Measurements from ENCODE around the gene ROR2. TPM values are rescaled to one million over a fixed set of nuclear protein-coding genes. Genes with fewer than 3 reads are reported as not detected.

Gene ROR2
- polyA plus RNA-seq, 1 experiment, result 9.7 TPM

DNA sequence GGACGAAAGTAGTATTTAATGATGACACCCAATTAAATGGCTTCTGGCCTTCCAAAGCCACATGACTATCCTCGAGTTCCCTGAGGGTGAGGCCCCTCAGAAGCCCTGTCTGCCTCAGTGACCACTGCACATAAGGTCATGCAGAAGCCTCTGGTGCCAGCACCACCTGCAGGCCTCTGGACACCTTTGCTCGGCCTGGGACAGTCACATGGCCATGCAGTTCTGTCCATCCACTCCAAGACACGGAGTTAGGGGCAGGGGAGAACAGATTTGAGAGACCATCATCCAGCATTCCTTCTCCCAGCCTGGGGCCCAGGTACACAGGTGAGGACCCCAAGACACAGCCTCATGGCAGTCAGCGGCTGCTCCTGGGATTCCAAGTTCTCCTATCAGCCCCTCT is 145.0 kb downstream of the ROR2 start:
- no peak overlapping the region for H3K27ac ChIP-seq (ENCODE audit: low read depth, low read length)
- TF ChIP-seq, protein P1, sequence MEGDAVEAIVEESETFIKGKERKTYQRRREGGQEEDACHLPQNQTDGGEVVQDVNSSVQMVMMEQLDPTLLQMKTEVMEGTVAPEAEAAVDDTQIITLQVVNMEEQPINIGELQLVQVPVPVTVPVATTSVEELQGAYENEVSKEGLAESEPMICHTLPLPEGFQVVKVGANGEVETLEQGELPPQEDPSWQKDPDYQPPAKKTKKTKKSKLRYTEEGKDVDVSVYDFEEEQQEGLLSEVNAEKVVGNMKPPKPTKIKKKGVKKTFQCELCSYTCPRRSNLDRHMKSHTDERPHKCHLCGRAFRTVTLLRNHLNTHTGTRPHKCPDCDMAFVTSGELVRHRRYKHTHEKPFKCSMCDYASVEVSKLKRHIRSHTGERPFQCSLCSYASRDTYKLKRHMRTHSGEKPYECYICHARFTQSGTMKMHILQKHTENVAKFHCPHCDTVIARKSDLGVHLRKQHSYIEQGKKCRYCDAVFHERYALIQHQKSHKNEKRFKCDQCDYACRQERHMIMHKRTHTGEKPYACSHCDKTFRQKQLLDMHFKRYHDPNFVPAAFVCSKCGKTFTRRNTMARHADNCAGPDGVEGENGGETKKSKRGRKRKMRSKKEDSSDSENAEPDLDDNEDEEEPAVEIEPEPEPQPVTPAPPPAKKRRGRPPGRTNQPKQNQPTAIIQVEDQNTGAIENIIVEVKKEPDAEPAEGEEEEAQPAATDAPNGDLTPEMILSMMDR (IDR thresholded peaks at IDR 0.05; ENCODE audit: low read depth, low read length), result no peak
- ChIA-PET POLR2A (no interaction called here), CTCF (no interaction called here)
- no peak for DNase-seq (ENCODE audit: low read depth, low spot score)
- no peaks in the 10 kb centered on the region; the same call in 1 of the 2 replicates for H3K9me3 ChIP-seq (ENCODE audit: control insufficient read depth, insufficient read depth, low read length)
- no peak overlapping the region for H3K4me3 ChIP-seq (ENCODE audit: low read depth, low read length)
- no peaks in the 10 kb centered on the region for H3K27me3 ChIP-seq (ENCODE audit: control insufficient read depth, insufficient read depth, low read length)

DNA sequence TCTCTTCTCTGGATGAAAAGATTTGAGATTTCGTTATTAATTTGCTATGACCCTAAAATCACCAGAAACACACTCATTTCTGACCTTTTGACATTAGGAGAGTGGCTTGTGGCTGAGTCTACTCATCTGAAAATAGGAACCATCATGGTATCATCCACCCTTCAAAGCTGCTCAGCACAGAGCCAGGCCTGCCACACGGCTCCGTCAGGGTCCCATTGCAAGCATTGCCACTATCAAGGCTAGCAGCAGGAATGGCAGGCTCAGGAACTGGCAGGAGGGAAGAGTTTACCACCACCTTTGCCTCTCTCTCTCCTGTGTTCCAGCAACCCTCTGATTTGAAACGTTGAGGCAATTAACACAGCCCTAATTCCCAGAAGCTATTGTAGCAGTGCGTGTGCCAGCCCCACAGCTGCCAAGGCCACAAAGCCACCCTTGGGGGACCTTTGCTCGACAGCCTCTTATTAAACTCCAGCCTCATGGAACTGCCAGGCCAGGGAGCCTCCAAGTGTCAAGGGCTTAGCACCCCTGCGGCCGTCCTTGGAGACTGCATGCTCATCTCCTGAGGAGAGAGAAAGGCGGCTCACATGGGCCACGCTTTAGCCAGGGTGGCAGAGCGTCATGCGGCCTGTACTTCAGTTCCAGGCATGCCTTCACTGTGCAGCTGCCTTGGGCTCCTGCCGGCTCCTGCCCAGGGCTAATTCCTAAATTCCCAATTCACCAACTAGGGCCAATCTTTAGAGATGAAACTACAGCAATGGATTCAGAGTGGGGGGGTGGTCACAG is 145.9 kb downstream of the ROR2 start:
- Histone ChIP-seq H3K27ac (ENCODE audit: low read depth, low read length) (no peak overlapping the region), H3K9me3 (ENCODE audit: control insufficient read depth, insufficient read depth, low read length) (no peaks in the 10 kb centered on the region), H3K27me3 (ENCODE audit: control insufficient read depth, insufficient read depth, low read length) (peaks cover 2% of the 10 kb centered on the region), H3K4me3 (ENCODE audit: low read depth, low read length) (no peak overlapping the region)
- TF ChIP-seq, protein P1 (IDR thresholded peaks at IDR 0.05; ENCODE audit: low read depth, low read length), result no peak
- no peak for DNase-seq (ENCODE audit: low read depth, low spot score)
- ChIA-PET POLR2A (no interaction called here), CTCF (no interaction called here)

DNA sequence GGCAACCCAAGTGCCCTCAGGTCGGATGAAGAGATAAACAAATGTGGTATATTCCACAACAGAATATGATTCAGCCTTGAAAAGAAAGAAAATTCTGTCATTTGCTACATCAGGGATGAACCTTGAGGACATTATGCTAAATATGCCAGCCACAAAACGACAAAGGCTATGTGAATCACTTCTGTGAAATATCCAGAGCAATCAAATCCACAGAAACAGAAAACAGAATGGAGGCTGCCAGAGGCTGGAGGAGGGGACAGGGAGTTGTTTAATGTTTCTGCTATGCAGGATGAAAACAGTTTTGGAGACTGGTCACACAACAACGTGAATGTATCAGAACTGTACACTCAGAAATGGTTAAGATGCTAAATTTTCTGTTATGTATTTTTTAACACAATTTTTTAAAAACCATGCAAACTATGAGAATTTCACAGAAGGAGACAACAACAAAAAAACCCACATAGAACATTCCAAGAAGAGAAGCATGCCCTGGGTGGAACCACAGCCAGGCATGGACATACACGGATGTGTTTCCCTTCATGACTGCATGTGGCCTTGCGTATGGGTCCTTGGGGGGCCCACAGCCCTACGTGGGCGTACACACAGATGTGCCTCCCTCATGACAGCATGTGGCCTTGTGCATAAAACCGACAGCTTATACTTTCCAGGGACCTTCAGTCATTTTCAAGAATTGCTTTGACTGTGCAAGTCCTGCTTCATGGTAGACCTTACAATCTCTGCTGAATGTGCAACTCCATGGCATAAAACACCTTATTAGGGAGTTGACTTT is 146.7 kb downstream of the ROR2 start:
- TF ChIP-seq, protein P1 (IDR thresholded peaks at IDR 0.05; ENCODE audit: low read depth, low read length), result no peak
- CTCF ChIA-PET, result no interaction called here

DNA sequence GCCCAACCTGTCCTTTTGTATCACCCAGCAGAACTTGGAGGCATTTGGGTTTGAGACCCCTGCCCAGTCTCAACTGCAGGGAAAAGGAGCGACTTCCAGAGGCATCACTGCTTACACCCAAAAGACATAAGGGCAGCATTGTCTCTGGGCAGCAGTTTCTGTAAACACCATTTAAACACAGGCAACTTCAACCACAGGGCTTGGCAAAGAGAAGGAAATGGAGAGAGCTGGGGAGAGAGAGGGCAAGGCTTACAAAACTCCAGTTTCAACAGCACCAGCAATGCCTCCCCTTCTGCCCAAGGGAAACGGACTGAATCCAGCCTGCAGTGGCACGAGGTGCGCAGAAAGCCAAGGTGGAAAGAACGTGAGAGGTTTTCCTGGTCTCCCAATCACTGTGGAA is 147.6 kb downstream of the ROR2 start:
- ChIA-PET POLR2A (interaction anchor here (0.7 kb wide), 1 partner anchor 201 kb away, joined by 7 read pairs; no protein-coding TSS in a partner anchor), CTCF (no interaction called here)
- Histone ChIP-seq H3K9me3 (ENCODE audit: control insufficient read depth, insufficient read depth, low read length) (no peaks in the 10 kb centered on the region), H3K27ac (ENCODE audit: low read depth, low read length) (peak overlapping the region; percentile 21), H3K4me3 (ENCODE audit: low read depth, low read length) (no peak overlapping the region), H3K27me3 (ENCODE audit: control insufficient read depth, insufficient read depth, low read length) (peaks cover 2% of the 10 kb centered on the region)
- TF ChIP-seq, protein P1 (IDR thresholded peaks at IDR 0.05; ENCODE audit: low read depth, low read length), result no peak
- DNase-seq (ENCODE audit: low read depth, low spot score), result no peak

More for the DNA sequence above, 146.7 kb downstream of the ROR2 start:
- Histone ChIP-seq H3K27me3 (ENCODE audit: control insufficient read depth, insufficient read depth, low read length) (peaks cover 2% of the 10 kb centered on the region), H3K27ac (ENCODE audit: low read depth, low read length) (peak overlapping the region; percentile 21), H3K9me3 (ENCODE audit: control insufficient read depth, insufficient read depth, low read length) (no peaks in the 10 kb centered on the region), H3K4me3 (ENCODE audit: low read depth, low read length) (no peak overlapping the region)
- POLR2A ChIA-PET, result no interaction called here
- no peak for DNase-seq (ENCODE audit: low read depth, low spot score)

Data from AG04450 (cell line).